HepG2 (cell line): ENCODE data around the gene IL26. TPM values are rescaled to one million over a fixed set of nuclear protein-coding genes. Genes with fewer than 3 reads are reported as not detected.

Experiments used
- ATAC-seq: fragments of 200-7000 bp; cut with Tn5 transposase; 3 replicates; pipeline ENCODE4 v1.9.1; 2020; ENCODE audit warnings: mild to moderate bottlenecking, moderate library complexity
- BruUV-seq: library from RNA; stranded (reverse); fragments of 400-500 nt; replicated peaks from 2 replicates; lab custom pipeline; 2021; lab: Mats Ljungman, UMichigan
- CTCF ChIA-PET: fragments of 300-600 bp; formaldehyde crosslinking; extraction: SDS; loops from one replicate; lab custom pipeline; 2021; ENCODE audit warnings: low total read pairs, inconsistent platforms, low intra/inter-chr PET ratio; lab: Yijun Ruan, JAX
- POLR2A ChIA-PET: fragments of 350-600 bp; sonication (Branson Sonifier 250); formaldehyde crosslinking; loops from one replicate; lab custom pipeline; 2020; ENCODE audit warnings: antibody characterized with exemption, inconsistent platforms; lab: Yijun Ruan, JAX
- DNase-seq: peaks from one replicate; pipeline ENCODE4 v3.0.0-alpha.2; 2015; ENCODE audit warnings: low spot score
- FAIRE-seq: peaks from 3 replicates; lab custom pipeline; 2011; peaks lifted over from hg19 to GRCh38; lab: Jason Lieb, UNC
- H2AFZ ChIP-seq: one replicate; pipeline ENCODE4 v1.6.1; 2011; ENCODE audit warnings: low read length, inconsistent platforms
- H3K27ac ChIP-seq: fragments of 300-600 bp; 3 replicates; pipeline ENCODE4 v1.8.0; 2011; ENCODE audit warnings: mixed run types, mild to moderate bottlenecking, mixed read lengths, low read length, inconsistent platforms; ENCODE audit not compliant: insufficient read depth; ENCODE audit errors: extremely low read length
- H3K27me3 ChIP-seq, 2 experiments: fragments of 200-600 bp in 1 of 2; 2 replicates in 1 of 2; 3 replicates in 1 of 2; pipeline versions ENCODE4 v1.6.0 to v1.8.0; 2011; ENCODE audit warnings: low read length in 2 of 2, mild to moderate bottlenecking in 2 of 2, moderate library complexity in 2 of 2, inconsistent platforms in 1 of 2; ENCODE audit not compliant: insufficient read depth in 2 of 2, control insufficient read depth in 1 of 2
- H3K36me3 ChIP-seq, 2 experiments: fragments of 200-600 bp in 1 of 2; replicated peaks in 1 of 2; 2 replicates in 1 of 2; 3 replicates in 1 of 2; pipeline versions ENCODE4 v1.5.1 to v1.8.0; 2011; ENCODE audit warnings: low read length in 2 of 2, inconsistent platforms in 1 of 2; ENCODE audit not compliant: insufficient read depth in 2 of 2, control insufficient read depth in 1 of 2
- H3K4me1 ChIP-seq: 2 replicates; pipeline ENCODE4 v1.5.1; 2012; ENCODE audit warnings: low read length, inconsistent platforms; ENCODE audit not compliant: insufficient read depth
- H3K4me2 ChIP-seq: 2 replicates; pipeline ENCODE4 v1.6.0; 2011; ENCODE audit warnings: low read depth, low read length, inconsistent platforms
- H3K4me3 ChIP-seq, 3 experiments: fragments of 200-600 bp in 1 of 3; sonication (generic), shearing (Covaris generic) in 1 of 3; replicated peaks in 1 of 3; 2 replicates each; pipeline ENCODE4 v1.5.1; 2011 to 2016; ENCODE audit warnings: low read length in 3 of 3, inconsistent platforms in 2 of 3, low read depth in 2 of 3, mild to moderate bottlenecking in 2 of 3, control low read depth in 1 of 3, mixed read lengths in 1 of 3; ENCODE audit not compliant: insufficient read depth in 1 of 3
- H3K79me2 ChIP-seq: one replicate; pipeline ENCODE4 v1.6.1; 2011; ENCODE audit warnings: low read length, inconsistent platforms; ENCODE audit not compliant: insufficient read depth
- H3K9ac ChIP-seq: 2 replicates; pipeline ENCODE4 v1.6.0; 2011; ENCODE audit warnings: mild to moderate bottlenecking, low read depth, low read length, inconsistent platforms; ENCODE audit not compliant: insufficient read depth
- H3K9me3 ChIP-seq: 2 replicates; pipeline ENCODE4 v1.5.1; 2012; ENCODE audit warnings: mild to moderate bottlenecking, low read length
- H4K20me1 ChIP-seq: 2 replicates; pipeline ENCODE4 v1.6.0; 2011; ENCODE audit warnings: inconsistent platforms, mild to moderate bottlenecking, low read length, moderate library complexity; ENCODE audit not compliant: insufficient read depth
- ATF7-NPFF ChIP-seq: sonication (generic); formaldehyde crosslinking; IDR thresholded peaks from 2 replicates; pipeline ENCODE4 v1.8.1; 2023; ENCODE audit warnings: mild to moderate bottlenecking, low read depth, missing genetic modification reagents, moderate library complexity
- FOXJ3 ChIP-seq: sonication (generic); formaldehyde crosslinking; IDR thresholded peaks from 2 replicates; pipeline ENCODE4 v1.4.0; 2020; ENCODE audit warnings: missing genetic modification reagents, mild to moderate bottlenecking, borderline replicate concordance
- HDAC6 ChIP-seq: fragments of 200-600 bp; sonication (generic); IDR thresholded peaks from 2 replicates; pipeline ENCODE4 v1.7.0; 2017; ENCODE audit warnings: mild to moderate bottlenecking, antibody characterized with exemption, low read length, low read depth
- PLRG1 ChIP-seq: fragments of 450-650 bp; conservative IDR thresholded peaks from 2 replicates; pipeline ENCODE4 v1.6.1; 2016
- POLR2AphosphoS2 ChIP-seq: IDR thresholded peaks from 2 replicates; pipeline ENCODE4 v1.6.1; 2011; ENCODE audit warnings: low read depth, low read length, improper control_type of control experiment
- RNF219 ChIP-seq: sonication (generic); formaldehyde crosslinking; IDR thresholded peaks from 2 replicates; pipeline ENCODE4 v1.5.0; 2020; ENCODE audit warnings: mild to moderate bottlenecking, missing genetic modification reagents
- U2AF1 ChIP-seq: fragments of 200-400 bp; formaldehyde crosslinking; optimal IDR thresholded peaks from 2 replicates; pipeline ENCODE3; 2017; ENCODE audit warnings: mild to moderate bottlenecking, low read depth, low read length
- XBP1 ChIP-seq: sonication (generic); formaldehyde crosslinking; IDR thresholded peaks from 2 replicates; pipeline ENCODE4 v1.5.0; 2020; ENCODE audit warnings: missing genetic modification reagents
- ZBTB21 ChIP-seq: sonication (generic); formaldehyde crosslinking; IDR thresholded peaks from 2 replicates; pipeline ENCODE4 v1.4.0; 2020; ENCODE audit warnings: missing genetic modification reagents
- ZMYM3 ChIP-seq: sonication (generic); formaldehyde crosslinking; IDR thresholded peaks from 2 replicates; pipeline ENCODE4 v1.5.1; 2020; ENCODE audit warnings: mild to moderate bottlenecking, missing genetic modification reagents
- ZNF101 ChIP-seq: sonication (generic); formaldehyde crosslinking; IDR thresholded peaks from 2 replicates; pipeline ENCODE4 v1.4.0; 2020; ENCODE audit warnings: mild to moderate bottlenecking, low read depth, missing genetic modification reagents, borderline replicate concordance
- ZNF280D ChIP-seq: sonication (generic); formaldehyde crosslinking; IDR thresholded peaks from 2 replicates; pipeline ENCODE4 v1.5.1; 2020; ENCODE audit warnings: mild to moderate bottlenecking, missing genetic modification reagents
- ZNF292 ChIP-seq: sonication (generic); formaldehyde crosslinking; IDR thresholded peaks from 2 replicates; pipeline ENCODE4 v1.8.1; 2022; ENCODE audit warnings: mild to moderate bottlenecking, low read depth, missing genetic modification reagents, borderline replicate concordance
- ZNF33B ChIP-seq: sonication (generic); formaldehyde crosslinking; IDR thresholded peaks from 2 replicates; pipeline ENCODE4 v1.5.1; 2020; ENCODE audit warnings: mild to moderate bottlenecking, missing genetic modification reagents
- ZNF44 ChIP-seq: sonication (generic); formaldehyde crosslinking; IDR thresholded peaks from 2 replicates; pipeline ENCODE4 v1.5.1; 2020; ENCODE audit warnings: mild to moderate bottlenecking, missing genetic modification reagents
- ZNF451 ChIP-seq: sonication (generic); formaldehyde crosslinking; IDR thresholded peaks from 2 replicates; pipeline ENCODE4 v1.5.0; 2020; ENCODE audit warnings: mild to moderate bottlenecking, missing genetic modification reagents
- WGBS: methylation state at CpG from one replicate; pipeline ENCODE4 v1.1.6; 2017; ENCODE audit warnings: low lambda C conversion rate; 5-methylcytosine and 5-hydroxymethylcytosine counted together
- in situ Hi-C: cut with HindIII; loops from 2 replicates; pipeline ENCODE4 v1.10.0; 2017; ENCODE audit warnings: low pct_unique_long_range_greater_than_20kb; ENCODE audit not compliant: extremely low pct_ligation_motif_present
- intact Hi-C: fragments of 100-400 bp; cut with micrococcal nuclease; formaldehyde crosslinking; loops from one replicate; pipeline ENCODE4 v1.10.0; 2022; ENCODE audit not compliant: unreplicated experiment
- polyA plus RNA-seq, 8 experiments: library from polyadenylated mRNA; depleted of rRNA in 3 of 8; stranded (reverse) in 7 of 8; unstranded in 1 of 8; fragments of >200 nt; fragmentation: Illumina TruSeq in 4 of 8; extraction: Trizol in 4 of 8; gene quantifications; 2 replicates each; pipeline versions ENCODE4 v1.2.1 to v1.2.3, GENCODE V29; 2011 to 2016; ENCODE audit warnings: low read depth in 4 of 8, missing spikeins in 1 of 8, mixed read lengths in 1 of 8; ENCODE audit not compliant: insufficient read depth in 1 of 8
- total RNA-seq, 5 experiments: library from RNA; depleted of rRNA; stranded (reverse); fragments of >200 nt; fragmentation: Illumina TruSeq; extraction: Trizol; gene quantifications; 2 replicates each; pipeline ENCODE4 v1.2.3, GENCODE V29; 2016; ENCODE audit warnings: low read depth in 1 of 5

Gene IL26
- total and polyA plus RNA-seq, 2 of the 13 experiments (the other 11 are each of a cell fraction or from before 2014, with no cell fraction given), result not detected

GRCh38 chr12:68163560-68164081 is 62.0 kb downstream of the IL26 start (continued):
- TF ChIP-seq XBP1 (no peak), FOXJ3 (CRISPR knock-in tag) (no peak), ZNF33B (CRISPR knock-in tag) (no peak), ZNF292 (no peak)

- no peaks in the 10 kb centered on the region; a peak in 1 of 5 replicates for H3K27me3 ChIP-seq
- no peak for DNase-seq
- BruUV-seq, result no TSS peak
- no peaks in the 10 kb centered on the region for H4K20me1 ChIP-seq
- no peak for FAIRE-seq
- 39% methylated on average over 2 of the region's 2 CpGs for WGBS
- TF ChIP-seq ZNF280D (CRISPR knock-in tag) (no peak), HDAC6 (no peak), ZBTB21 (no peak), POLR2AphosphoS2 (no peak), ZNF101 (CRISPR knock-in tag) (no peak), PLRG1 (no peak), ZNF451 (CRISPR knock-in tag) (no peak), U2AF1 (no peak), RNF219 (CRISPR knock-in tag) (no peak), ZMYM3 (CRISPR knock-in tag) (no peak), ZNF44 (CRISPR knock-in tag) (no peak), ATF7-NPFF (CRISPR knock-in tag) (no peak)
- H3K4me1 ChIP-seq, result no peaks in the 10 kb centered on the region
- H3K9me3 ChIP-seq, result no peaks in the 10 kb centered on the region
- no peaks in the 10 kb centered on the region for H3K36me3 ChIP-seq
- no peak overlapping the region for H3K4me3 ChIP-seq
- H3K27ac ChIP-seq, result no peak overlapping the region
- no peak overlapping the region for H3K4me2 ChIP-seq
- CTCF ChIA-PET, result no interaction called here
- ATAC-seq, result no peak
- intact Hi-C loops (no loop called here), in situ Hi-C loops (no loop called here)
- POLR2A ChIA-PET, result no interaction called here
- no peaks in the 10 kb centered on the region for H3K79me2 ChIP-seq
- H3K9ac ChIP-seq, result no peak overlapping the region
- no peak overlapping the region for H2AFZ ChIP-seq
Observed at GRCh38 chr12:68162374-68162773, 63.2 kb downstream of the IL26 start.
